ENCODE measurements around the gene FGF4.

FGF4 gene, protein sequence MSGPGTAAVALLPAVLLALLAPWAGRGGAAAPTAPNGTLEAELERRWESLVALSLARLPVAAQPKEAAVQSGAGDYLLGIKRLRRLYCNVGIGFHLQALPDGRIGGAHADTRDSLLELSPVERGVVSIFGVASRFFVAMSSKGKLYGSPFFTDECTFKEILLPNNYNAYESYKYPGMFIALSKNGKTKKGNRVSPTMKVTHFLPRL

DNA sequence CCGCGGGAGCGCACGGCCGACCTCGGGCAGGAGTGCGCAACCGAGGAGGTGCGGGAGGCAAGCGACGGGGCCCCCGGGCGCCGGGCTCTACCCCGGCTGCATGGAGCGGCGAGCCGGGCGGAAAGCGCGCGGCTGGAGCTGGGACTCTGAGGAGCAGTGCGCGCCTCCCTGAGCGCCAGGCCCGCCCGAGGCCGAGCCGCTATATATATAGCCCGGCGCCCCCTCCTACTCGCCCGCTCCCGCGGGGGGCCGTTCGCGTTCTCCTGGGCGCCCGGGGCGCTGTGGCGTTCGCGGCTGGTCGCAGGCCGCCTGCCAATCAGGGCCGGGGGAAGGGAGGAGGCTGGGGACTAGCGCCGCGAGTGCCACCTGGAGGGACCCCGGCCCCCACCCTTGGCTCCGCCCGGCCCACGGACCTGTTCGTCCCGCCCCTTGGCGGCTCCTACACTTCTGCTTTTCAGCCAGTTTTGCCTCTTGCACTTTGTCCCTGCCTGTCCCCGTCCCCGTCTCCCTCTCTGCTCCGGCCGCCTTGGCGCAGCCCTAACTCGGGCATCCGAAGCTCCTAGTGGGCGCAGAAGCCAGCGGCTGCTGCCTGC lies at the start of gene FGF4:
Gene FGF4 (minus strand): TSS at position 179 of the 593 bp plus-strand sequence. CDS start 257 bp downstream, outside the sequence.
- DNase-seq = no peak

DNA sequence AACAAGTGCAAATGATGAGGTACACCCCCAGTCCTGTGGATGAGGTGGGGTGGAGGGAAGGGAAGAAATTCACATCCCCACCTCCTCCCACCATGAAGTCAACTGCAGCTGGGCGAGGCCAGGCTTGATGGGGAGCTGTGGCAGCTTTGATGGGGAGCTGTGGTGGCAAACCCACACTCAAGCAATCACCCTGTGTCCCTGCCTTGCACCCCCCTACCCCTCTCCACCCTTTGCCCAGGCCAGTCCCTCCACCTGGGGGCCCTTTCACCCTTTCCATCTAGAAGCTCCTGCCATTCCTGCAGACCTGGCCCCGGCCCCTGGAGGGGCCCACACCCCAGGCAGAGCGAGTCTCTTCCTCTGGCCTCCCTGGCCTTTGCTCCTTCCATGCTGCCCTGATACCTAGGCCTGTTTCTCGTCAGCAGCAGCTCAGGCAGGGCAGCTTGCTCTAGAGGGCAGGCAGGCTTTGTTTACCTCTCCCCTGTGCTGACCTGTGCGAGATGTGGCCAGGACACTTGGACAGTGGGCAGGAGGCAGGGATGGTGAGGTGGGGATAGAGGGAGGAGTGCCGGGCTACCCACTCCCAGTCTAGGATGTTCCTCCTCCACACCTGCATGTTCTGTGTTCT lies 48.6 kb upstream of the FGF4 start:
- DNase-seq = no peak

DNA sequence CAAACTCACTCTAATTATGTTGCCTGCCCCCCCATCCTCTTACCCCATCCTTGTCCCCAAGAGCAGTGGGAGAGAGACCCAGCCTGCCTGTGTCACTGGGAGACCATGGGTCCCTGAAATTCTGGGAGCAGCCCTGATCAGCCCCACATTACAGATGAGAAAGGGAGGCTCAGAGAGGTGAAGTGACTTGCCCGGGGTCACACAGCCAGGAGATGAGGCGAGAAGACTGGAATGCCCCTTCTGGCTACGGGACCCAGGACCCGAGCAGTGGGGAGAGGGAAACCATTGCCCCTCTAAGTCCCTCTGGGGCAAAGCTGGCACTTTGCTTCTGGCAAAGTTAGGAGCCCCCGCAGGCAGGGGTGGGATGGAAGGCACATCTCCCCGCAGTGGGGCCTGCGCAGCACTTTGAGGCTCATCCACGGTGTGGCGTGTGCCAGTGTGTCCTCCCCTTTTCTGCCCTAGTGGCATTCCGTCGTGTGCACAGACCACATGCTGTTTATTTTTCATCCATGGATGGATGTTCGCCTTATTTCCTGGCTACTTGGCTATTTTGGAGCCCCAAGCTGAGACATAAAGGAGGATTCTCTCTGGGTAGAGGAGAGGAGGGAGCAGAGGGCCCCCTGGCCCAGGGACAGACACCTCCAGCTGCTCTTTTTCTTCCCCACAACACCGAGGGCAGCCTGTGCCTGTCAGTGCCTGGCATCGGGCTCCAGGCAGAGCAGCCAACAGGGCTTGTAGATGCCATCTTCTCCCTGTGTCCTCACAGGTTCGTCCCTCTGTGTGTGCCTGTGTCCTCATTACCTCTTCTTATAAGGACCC lies 47.7 kb upstream of the FGF4 start:
- DNase-seq = no peak

DNA sequence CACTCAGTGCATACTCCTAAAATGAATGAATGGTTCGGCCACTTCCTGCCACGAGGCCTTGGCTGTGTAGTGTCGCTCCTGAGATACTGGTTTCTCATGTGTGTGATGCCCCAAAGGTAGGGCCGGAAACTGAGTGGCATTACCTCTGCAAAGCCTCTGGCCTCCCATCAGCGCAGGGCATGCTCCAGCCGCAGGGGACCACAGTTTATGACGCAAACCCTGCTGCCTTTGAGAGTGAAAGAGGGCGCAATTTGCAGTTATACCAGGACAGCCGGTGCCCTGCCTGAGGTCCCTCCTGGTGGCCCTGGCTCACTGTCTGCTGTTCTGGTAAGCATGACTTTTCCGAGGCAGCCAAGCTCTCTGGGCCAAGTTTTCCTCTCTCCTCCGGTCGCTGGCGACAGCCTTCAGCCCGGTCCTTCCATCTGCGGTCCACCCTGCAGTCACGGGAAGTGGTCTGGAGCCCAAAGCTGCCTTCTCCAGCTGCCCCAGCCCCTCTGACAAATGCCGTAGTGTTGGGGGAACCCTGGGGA lies 46.4 kb upstream of the FGF4 start:
- DNase-seq = no peak

DNA sequence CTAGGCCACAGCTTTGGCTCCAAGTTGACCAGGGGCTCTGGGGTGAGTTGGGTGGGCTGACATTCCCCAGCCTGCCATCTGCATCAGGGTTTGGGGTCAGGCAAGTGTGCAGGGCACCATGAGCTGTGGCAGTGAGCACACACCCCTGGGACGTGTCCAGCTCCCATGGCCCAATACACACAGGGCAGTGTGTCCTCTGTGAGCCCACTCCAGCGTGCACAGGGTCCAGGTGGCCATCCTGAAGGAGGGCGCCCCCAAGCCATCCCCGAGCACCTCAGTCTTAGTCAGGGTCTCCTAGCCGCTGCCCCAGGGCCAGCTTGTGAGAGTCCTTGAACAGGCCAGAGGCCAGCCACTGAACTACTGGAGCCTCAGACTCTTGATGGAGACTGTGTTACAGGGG lies 45.3 kb upstream of the FGF4 start:
- no peak for DNase-seq

DNA sequence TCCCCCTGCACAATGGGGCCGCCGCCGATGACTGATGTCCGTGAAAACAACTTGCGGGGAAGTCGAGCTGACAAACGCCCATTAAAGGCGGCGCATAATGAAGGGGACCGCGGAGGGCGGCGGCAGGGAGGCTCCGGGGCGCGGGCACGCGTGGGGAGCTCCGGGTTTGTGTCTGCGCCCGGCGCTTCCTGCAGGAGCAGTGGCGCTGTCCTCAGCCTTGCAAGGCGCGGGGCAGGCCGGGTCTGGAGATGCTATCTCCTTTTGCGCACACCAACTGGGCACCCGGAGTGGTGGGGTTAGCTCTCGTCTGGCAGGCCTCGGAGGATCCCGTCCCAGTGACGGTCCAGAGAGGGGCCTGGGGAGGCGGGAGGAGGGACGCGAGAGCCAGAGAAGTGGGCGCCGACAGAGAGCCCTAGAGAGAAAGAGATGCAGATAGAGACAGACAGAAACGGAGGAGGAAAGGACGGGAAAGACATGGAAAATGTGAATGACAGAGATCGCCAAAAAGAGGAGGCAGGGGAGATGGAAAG lies 44.5 kb upstream of the FGF4 start:
- no peak for DNase-seq

DNA sequence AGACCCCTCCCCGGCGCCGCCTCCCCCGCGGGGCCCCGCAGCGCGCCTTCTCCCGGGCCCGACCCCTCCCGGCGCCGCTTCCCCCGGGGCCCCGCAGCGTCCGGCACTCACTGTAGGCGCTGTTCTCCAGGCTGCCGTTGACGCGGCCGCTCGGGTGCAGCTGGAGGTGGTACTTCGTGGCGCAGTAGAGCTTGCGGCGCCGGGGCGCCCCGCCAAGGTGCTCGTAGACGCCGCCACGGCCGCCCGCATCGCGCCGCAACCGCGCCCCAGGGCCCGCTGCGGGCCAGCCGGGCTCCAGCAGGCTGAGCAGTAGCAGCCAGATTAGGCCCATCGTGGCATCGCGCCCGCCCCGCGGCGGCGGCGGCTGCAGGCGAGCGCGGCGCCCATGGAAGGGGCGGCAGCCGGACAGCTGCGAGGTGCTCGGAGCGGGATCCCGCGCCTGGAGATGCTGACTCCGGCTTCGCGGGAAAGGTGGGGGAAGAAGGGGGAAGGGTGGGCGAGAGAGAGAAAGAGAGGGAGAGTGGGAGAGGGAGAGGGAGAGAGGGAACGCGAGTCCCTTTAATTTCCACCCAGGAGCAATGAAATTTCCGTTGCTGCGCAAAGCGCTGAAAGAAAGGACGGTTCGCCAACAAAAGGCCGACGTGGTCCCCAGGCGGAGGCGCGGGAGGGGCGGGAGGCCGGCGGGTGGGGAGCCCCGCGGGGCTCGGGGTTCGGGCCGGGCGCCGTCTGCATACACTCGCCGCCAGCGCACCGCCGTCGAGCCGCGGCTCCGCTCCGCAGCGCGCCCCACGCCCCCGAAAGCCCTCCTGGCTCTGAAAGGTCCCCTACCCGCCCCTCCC lies 43.7 kb upstream of the FGF4 start, which contains the start of gene FGF3:
Gene FGF3 (minus strand): TSS at position 814 of the 839 bp plus-strand sequence. CDS start 483 bp downstream, at position 331.
- DNase-seq = no peak

DNA sequence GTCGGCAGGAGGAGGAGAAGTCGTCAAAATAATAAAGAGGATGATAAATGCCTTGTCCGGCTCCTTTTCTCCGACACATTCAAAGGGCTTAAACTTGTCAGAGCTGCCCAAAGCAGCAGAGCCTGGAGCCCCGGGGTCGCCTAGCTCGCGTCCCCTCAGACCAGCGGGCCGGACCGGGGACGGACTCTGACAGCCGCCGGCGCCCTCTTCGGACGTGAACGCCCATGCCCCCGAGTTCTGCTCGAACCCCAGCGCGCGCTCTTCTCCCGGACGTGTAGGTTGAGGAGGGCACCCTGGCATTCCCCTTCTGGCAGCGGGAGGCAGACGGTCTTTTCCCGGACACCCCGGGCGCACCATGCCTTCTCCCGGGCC lies 43.1 kb upstream of the FGF4 start:
- no peak for DNase-seq

DNA sequence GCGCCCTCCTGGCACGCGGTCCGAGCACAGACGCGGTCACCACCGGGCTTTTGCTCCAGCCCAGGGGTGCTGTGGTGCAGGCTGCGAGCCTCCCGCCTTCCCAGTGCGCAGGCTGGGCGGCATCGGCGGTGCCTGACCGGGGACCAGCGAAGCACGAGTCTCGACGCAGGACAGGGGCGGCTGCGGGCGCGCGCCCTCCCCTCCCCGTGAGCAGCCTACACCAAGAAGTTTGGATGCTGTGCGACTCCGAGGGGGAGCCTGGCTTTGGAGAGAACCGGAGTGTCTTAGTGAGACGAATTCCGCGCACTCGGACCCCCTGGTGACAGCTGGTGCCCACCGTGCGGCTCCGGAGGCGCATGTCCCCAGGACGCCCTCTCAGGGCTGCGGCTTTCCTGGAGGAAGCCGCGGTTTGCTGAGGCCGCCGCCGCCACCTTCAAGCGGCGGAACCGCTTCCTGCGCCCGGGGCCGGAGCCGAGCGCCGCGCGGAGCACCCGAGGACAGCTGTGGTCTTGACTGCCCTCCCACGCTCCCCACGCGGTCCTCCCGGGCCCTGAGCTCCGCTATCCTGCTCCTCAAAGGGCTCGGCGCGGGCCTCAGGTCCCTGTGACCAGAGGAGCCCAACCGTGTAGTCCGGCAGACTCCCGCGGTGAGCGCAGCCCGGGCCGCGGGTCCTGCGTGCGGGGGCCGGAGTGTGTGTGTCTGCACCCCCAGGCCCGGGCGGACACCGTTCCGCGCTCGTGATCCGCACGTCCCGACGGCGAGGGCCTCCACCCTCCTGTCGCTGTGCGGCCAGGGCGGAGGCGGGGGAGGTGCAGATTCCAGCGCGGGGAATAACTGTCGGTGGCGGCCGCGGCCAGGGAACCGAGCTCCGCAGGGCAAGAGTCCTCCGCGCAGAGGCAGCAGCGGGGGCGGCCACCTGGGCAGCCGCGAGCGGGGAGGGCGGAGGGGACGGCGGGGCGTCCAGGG lies 42.4 kb upstream of the FGF4 start:
- DNase-seq = no peak

DNA sequence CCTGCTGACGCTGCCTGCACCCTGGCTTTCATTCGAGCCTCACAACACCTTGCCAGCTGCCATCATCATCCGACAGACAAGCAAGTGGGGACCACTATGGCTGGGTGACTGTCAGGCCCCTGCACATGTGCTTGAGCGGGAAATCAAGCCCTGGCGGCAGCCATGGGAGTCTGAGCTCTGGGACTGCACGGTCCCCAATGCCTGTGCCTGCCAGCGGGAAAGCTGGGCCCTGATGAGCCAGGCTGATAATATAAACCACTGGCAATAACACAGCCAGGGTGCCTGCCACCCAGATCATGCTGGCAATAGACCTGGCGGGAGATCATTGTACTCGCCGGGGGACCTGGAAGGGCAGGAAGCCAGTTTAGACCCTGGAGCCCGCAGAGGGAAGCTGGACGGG lies 41.5 kb upstream of the FGF4 start:
- no peak for DNase-seq

DNA sequence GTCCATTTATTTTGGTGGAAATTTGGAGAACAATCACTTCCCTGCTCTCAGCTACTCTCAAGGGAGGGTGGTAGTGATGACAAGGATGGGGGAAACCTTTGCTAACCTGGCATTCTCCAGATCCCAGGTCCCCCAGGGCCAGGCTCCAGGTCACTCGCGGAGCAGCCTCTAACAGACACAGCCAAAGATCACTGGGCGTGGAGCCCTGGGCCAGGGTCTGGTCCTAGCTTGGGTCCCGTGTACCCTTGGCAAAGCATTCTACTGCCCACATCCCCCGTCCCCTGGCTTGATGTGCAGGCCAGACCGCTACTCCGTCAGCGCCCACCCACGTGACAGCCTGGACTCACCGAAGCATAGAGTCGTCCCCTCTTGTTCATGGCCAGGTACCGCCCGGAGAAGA lies 40.8 kb upstream of the FGF4 start:
- DNase-seq = no peak

DNA sequence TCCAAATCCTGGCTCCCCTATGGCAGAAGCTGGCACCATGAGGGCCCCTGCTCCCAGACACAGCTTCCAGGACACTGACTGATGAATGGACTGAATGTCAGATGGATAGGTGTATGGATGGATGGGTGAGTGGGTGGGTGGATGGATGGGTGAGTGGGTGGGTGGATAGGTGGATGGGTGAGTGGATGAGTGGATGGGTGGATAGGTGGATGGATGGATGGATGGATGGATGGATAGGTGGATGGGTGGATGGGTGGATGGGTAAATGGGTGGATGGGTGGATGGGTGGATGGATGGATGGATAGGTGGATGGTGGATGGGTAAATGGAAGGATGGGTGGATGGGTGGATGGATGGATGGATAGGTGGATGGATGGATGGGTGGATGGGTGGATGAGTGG lies 39.8 kb upstream of the FGF4 start:
- no peak for DNase-seq

DNA sequence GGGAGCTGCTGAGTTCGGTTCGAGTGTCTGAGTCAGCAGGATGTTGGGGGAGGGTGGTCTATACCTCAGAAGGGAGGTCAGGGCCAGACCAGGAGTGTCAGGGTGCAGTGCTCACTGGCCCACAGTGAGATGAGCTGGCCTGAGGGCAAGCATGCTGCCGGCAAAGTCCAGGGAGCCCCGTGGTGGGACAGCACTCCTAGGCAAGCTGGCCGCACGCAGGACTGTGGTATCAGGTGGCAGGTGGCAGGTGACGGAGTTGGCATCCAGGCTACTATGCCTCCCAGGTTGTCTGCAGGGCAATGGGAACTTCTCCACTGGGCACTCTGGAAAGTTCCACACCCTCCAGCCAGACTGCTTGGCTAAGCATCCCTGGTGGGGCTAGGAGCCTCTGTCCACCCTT lies 39.3 kb upstream of the FGF4 start:
- no peak for DNase-seq

DNA sequence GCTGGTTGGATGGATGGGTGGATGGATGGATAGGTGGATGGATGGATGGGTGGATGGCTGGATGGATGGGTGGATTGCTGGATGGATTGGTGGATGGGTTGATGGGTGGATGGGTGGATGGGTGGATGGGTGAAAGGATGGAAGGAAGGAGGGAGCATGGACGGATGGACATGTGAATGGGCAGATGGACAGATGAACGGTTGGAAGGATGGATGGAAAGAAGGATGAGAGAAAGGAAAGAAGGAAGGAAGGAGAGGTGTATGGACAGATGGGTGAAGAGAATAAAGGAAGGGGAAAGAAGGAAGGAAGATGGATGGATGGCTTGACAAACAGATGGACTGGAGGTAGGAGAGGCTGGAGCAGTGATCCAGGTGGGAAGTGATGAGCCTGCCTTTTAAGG lies 38.7 kb upstream of the FGF4 start:
- DNase-seq = no peak

DNA sequence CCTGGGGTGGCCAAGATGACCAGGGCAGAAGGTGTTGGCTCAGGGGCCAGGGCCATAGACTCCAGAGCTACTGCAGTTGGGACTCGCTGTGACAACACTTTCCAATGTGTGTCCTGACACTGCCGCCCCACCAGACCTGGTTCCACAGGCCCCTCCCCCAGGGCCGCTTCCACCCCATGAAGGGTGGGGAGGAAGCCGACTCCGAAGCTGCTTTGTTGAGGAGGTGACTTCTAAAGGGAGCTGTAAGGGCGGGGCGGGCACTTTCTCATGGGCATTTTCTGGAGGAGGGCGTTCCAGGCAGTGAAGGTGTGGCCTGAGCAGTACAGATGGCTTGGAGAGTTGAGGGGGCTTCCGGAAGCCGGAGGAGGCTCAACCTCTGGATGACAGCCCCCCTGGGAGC lies 37.8 kb upstream of the FGF4 start:
- no peak for DNase-seq

DNA sequence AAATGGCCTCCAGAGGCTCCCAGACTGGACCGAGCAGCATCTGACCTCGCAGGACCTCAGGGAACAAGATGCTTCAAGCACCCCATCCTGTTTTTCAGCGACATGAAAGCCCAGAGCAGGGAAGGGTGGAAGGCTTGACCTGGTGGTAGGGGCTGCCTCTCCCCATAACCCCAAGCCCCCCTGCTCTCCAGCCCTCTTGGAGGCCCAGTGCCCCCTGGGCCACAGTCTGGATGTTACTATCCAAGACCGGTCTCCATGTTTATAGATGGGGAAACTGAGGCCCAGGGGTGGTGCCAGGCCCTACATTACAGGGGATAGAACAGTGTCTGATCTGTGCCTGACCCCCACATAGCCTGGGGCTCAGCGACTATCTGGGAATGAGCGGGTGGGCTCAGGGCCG lies 37.1 kb upstream of the FGF4 start:
- DNase-seq = no peak

DNA sequence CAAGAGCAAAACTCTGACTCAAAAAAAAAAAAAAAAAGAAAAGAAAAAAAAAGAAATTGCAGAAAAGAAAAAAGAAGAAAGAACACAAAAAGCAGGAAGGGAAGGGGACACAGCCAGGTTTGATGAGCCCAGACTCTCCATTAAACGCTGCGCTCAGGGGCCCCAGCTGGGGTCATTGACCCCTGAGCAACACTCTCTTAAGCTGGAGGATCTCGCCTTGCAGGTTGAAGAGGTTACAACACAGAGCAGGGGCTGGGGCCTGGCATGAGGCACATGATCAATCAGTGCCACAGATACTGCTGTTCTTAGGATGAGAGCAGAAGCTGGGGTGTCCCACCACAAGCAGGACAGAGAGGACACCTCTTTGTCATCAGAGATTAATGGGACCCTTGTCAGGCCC lies 36.3 kb upstream of the FGF4 start:
- DNase-seq = no peak

DNA sequence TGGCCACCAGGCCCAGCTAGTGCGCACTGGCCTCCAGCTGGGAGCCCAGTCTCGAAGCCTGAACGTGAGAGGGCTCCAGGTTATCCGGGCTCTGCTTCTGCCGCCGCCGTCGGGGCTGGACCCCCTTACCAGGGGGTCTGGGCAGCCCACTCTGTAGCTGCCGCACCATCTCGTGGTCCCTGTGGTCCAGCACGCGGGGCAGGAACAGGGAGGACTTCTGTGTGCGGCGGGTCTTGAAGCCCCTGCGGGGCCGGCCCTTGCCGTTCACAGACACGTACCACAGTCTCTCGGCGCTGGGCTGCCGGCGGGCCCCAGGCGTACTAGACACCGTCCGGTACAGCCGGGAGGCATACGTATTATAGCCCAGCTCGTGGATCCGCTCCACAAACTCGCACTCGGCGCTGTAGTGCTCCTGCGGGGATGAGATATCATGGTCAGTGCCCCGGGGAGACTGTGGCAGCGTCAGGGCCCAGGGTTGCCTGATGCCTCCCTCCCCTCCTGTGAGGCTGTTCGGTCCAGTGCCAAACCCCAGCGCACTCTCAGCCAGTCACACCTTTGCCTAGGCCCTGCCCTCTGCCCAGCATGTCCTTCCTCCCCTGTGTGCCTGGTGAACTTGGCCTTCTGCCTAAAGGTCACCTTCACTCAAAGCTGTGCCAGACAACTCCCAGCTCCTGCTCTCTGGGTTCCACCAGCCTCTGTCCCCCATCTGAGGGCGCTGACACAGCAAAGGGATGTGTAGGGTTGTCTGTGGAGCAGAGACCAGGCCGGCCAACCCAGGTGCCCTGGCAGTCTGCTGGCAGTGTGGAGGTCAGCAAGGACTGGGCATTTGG lies 35.4 kb upstream of the FGF4 start:
- no peak for DNase-seq

DNA sequence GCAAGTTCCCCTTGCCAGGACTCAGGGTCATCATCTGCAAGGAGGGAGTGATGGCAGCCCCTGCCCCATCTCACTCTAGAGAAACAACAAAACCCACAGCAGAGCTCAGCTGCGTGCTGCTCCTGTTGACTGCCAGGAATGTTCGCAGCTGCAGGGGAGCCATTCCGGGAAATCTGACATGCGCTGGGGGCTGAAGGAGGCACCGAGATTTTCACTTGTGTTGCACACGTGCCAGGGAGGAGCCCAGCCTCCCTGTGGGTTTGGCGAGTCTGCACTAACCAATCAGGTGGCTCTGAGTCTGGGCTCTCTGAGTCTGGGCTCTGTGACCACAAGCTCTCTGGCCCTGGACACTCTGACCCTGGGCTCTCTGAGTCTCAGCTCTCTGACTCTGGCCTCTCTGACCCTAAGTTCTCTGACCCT lies 33.5 kb upstream of the FGF4 start:
- DNase-seq = peak; percentile 58

Measured in fibroblast of skin of right biceps (primary cell).